ENCODE measurements around the gene HMCES.
"Not testable (repeated sequence)": the region's sequence is repeated elsewhere in the genome, so short reads cannot be mapped to it uniquely, and the experiment has no call there.

The HMCES gene

DNA sequence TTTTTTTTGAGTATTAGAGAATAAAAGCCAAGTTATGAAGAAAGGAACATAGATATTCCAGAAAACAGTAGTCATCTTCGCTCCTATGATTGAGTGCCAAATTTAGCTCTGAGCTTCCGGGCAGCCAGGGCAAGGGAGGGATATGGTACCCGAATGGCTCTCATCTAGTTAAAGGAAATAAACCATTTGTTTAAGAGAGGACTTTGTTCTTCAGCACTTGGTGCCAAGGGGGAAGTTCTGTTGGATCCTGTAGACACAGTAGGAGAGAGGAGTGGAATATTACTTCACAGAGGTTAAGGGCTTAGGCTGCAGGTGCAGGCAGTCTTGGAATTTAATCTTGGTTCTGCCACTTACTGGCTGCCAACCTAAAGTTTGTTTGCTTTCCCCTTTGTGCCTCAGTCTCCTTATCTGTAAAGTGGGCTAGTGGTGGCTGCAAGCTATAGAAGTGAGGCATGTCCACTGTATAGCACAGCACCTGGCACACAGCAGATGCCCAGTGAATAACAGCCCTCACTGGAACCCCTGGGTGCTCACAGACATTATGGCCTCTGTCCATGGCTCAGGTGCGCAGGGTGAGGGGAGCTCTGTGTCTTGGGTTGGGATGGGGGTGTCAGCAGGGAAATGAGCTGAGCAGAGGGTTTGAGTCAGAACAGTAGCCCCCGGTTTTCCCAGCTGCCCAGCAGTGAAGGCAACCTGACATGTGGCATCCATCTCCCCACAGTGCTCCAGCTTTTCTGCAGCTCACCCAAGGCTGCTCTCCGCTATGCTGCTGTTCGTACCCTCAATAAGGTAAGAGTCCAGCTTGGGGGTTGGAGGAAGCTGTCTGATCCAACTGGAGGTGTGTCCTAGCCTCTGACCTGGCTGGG lies 18.8 kb upstream of the HMCES start:
- TF ChIP-seq, protein P1, sequence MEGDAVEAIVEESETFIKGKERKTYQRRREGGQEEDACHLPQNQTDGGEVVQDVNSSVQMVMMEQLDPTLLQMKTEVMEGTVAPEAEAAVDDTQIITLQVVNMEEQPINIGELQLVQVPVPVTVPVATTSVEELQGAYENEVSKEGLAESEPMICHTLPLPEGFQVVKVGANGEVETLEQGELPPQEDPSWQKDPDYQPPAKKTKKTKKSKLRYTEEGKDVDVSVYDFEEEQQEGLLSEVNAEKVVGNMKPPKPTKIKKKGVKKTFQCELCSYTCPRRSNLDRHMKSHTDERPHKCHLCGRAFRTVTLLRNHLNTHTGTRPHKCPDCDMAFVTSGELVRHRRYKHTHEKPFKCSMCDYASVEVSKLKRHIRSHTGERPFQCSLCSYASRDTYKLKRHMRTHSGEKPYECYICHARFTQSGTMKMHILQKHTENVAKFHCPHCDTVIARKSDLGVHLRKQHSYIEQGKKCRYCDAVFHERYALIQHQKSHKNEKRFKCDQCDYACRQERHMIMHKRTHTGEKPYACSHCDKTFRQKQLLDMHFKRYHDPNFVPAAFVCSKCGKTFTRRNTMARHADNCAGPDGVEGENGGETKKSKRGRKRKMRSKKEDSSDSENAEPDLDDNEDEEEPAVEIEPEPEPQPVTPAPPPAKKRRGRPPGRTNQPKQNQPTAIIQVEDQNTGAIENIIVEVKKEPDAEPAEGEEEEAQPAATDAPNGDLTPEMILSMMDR (conservative IDR thresholded peaks at IDR 0.05): no peak
- no peak for TF ChIP-seq ZFX (IDR thresholded peaks at IDR 0.05)
- H3K27ac ChIP-seq: no peak overlapping the region

DNA sequence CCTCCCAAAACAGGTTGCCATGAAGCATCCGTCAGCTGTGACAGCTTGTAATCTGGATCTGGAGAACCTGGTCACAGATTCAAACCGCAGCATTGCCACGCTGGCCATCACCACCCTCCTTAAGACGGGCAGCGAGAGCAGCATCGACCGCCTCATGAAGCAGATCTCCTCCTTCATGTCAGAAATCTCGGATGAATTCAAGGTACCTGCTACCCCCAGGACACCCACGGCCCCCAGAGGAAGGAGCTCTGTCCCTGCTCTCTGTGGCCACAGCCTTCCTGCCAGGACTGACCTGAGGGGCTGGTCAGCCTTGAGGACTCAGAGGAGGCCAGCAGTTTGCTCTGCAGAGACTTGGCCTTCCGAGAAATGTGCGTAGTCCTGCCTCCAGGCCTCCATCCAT lies 18.1 kb upstream of the HMCES start:
- H3K27ac ChIP-seq: no peak overlapping the region
- TF ChIP-seq, protein P1 (conservative IDR thresholded peaks at IDR 0.05): no peak
- no peak for TF ChIP-seq ZFX (IDR thresholded peaks at IDR 0.05)

DNA sequence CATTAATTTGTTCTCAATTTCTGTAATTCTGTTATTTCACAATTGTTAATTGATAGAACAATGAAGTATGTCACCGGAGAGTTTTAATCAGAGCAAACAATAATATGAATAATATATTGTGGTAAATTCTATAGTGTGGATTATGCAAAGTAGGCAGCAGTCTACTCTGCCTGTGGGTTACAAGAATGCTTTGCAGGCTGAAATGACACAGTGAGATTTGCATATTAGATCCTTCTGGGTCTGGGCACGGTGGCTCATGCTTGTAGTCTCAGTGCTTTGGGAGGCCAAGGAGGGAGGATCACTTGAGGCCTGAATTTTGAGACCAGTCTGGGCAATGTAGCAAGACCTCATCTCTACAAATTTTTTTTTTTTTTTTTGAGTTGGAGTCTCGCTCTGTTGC lies 16.8 kb upstream of the HMCES start:
- TF ChIP-seq, protein P1 (conservative IDR thresholded peaks at IDR 0.05): no peak
- TF ChIP-seq ZFX (IDR thresholded peaks at IDR 0.05): no peak
- no peak overlapping the region for H3K27ac ChIP-seq

DNA sequence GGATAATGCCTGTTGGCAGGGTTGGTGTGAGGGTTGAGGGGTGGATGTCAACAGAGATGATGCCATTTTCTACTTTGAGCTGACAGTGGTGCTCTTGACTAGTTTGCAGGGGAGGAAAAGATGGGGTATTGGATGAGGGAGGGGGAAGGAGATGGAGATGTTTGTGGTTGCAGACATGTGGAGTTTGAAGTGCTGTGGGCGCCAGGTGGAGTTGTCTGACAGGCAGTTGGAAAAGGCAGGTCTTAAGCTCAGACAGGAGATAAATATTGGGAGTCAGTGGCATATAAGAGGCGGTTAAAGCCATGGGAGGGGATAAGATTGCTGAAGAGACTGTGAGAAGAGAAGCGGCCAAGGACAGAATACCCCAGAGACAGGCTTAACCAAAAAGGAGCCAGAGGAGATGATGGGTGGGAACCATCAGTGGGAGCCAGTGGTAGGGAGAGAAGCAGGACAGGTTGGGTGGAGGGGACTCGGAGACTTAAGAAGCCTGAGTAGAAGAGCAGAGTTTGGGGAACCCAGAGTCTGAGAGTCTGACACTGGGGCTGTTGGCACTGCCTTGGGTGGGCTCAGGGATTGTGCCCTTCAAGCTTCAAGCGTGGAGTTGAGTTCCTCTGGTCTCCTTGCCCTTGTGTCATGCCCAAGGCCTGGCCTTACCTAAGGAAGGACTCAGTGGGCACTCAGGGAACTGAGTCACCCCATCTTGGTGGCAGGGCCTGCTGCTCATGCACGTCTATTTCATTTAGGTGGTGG lies 15.3 kb upstream of the HMCES start:
- TF ChIP-seq, protein P1 (conservative IDR thresholded peaks at IDR 0.05): no peak
- no peak for TF ChIP-seq ZFX (IDR thresholded peaks at IDR 0.05)
- no peak overlapping the region for H3K27ac ChIP-seq

DNA sequence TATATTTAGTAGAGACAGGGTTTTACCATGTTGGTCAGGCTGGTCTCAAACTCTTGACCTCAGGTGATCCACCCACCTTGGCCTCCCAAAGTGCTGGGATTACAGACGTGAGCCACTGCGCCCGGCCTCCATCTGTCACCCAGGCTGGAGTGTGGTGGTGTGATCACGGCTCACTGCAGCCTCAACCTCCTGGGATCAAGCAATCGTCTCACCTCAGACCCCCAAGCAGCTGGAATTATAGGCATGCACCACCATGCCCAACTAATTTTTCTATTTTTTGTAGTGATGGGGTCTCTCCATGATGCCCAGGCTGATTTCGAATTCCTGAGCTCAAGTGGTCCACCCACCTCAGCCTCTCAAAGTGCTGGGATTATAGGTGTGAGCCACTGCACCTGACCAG lies 13.7 kb upstream of the HMCES start:
- H3K27ac ChIP-seq: not testable (repeated sequence)

DNA sequence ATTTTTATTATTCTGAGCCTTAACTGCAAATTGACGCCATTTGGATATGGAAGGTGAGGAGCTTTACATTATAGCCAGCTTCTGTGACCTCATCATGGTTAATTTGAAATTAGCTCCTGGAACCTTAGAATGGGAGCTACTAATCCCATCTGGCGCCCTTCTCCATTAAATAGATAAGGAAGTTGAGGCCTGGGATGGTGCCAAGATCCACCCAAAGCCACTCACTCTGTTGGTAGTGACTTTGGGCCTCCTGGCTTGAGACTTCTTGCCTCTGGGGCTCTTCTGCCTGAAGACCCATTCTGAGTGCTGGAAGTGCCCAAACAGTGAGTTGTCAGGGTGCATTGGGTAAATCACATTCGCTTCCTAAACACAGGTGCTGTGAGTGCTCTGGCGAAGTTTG lies 12.0 kb upstream of the HMCES start:
- H3K27ac ChIP-seq: no peak overlapping the region

DNA sequence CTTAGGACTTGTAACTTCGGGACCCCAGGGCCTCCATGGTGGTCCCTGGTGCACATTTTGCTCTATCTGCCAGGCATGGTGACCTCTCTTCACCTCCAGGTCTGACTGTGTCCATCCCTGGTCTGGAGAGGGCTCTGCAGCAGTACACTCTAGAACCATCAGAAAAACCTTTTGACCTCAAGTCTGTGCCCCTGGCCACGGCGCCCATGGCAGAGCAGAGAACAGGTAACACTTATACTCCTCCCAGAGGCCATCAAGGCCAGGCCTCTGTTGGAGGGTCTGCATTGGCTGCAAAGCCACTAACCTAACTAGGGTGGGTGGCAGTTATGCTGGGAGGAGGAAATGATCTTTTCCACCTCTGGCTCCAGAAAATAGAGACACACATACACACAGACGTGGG lies 10.3 kb upstream of the HMCES start:
- TF ChIP-seq ZFX (IDR thresholded peaks at IDR 0.05): no peak
- TF ChIP-seq, protein P1 (conservative IDR thresholded peaks at IDR 0.05): no peak
- no peak overlapping the region for H3K27ac ChIP-seq

More for the DNA sequence above, 12.0 kb upstream of the HMCES start:
- no peak for TF ChIP-seq ZFX (IDR thresholded peaks at IDR 0.05)
- TF ChIP-seq, protein P1 (conservative IDR thresholded peaks at IDR 0.05): no peak

Data from C4-2B (cell line).